Suprapubic skin (tissue), 4 donors: Measurements from ENCODE around the gene RBM4.

Source experiments
- EP300 ChIP-seq: sonication (generic); formaldehyde crosslinking; IDR thresholded peaks from one replicate; pipeline ENCODE4 v1.6.1; 2017; ENCODE audit warnings: antibody characterized with exemption
- POLR2A ChIP-seq, 2 donors: fragments of 450-650 bp; IDR thresholded peaks; one replicate each; pipeline ENCODE4 v1.6.1; 2017; ENCODE audit warnings: antibody characterized with exemption in 2 of 2, mild to moderate bottlenecking in 2 of 2, moderate library complexity in 2 of 2
- POLR2AphosphoS5 ChIP-seq, 3 donors: sonication (generic); formaldehyde crosslinking; IDR thresholded peaks; one replicate each; pipeline ENCODE4 v1.6.1; 2017; ENCODE audit warnings: antibody characterized with exemption in 3 of 3
- TF ChIP-seq, protein P1 (sequence below), 2 donors: fragments of 200-600 bp in 1 of 2; fragments of 450-650 bp in 1 of 2; sonication (generic) in 1 of 2; IDR thresholded peaks; one replicate each; pipeline ENCODE4 v1.5.1; 2016 to 2019; ENCODE audit warnings: antibody characterized with exemption in 2 of 2, mild to moderate bottlenecking in 1 of 2, moderate library complexity in 1 of 2

DNA sequence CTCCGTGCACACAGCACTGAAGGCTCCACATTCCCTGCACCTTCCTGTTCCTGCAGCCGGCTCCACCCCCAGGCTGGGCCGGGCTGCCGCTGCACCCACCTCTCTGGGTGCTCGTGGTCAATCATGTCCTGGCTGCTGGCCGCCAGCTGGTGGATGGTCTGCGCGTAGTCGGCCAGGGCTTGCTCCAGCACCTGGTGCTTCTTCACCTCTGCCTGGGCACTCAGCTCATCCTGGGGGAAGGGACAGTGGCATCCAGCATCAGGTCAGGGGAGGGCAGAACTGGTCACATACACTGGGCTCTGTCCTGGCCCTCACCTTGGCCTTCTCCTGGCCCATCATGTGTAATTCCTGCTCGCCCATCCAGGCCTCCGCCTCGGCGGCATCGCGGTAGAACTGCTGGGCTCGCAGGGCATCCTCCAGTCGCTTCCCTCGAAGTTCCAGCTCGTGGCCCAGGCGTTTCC is 54.4 kb downstream of the RBM4 start:
- TF ChIP-seq EP300 (no peak), POLR2AphosphoS5 (IDR thresholded peaks at IDR 0.05) (no peak), POLR2A (IDR thresholded peaks at IDR 0.05) (no peak)
- TF ChIP-seq, protein P1, sequence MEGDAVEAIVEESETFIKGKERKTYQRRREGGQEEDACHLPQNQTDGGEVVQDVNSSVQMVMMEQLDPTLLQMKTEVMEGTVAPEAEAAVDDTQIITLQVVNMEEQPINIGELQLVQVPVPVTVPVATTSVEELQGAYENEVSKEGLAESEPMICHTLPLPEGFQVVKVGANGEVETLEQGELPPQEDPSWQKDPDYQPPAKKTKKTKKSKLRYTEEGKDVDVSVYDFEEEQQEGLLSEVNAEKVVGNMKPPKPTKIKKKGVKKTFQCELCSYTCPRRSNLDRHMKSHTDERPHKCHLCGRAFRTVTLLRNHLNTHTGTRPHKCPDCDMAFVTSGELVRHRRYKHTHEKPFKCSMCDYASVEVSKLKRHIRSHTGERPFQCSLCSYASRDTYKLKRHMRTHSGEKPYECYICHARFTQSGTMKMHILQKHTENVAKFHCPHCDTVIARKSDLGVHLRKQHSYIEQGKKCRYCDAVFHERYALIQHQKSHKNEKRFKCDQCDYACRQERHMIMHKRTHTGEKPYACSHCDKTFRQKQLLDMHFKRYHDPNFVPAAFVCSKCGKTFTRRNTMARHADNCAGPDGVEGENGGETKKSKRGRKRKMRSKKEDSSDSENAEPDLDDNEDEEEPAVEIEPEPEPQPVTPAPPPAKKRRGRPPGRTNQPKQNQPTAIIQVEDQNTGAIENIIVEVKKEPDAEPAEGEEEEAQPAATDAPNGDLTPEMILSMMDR (IDR thresholded peaks at IDR 0.05): no peak
